Sigmoid colon (tissue), 7 donors: Measurements from ENCODE around the gene RGL4. TPM values are rescaled to one million over a fixed set of nuclear protein-coding genes. Genes with fewer than 3 reads are reported as not detected.

ENCODE experiments used
- DNase-seq: peaks from one replicate; pipeline ENCODE4 v3.0.0-alpha.2; 2019
- H3K27ac ChIP-seq, 4 donors: fragments of 200-600 bp; sonication (generic); one replicate each; pipeline ENCODE4 v1.5.1; 2016 to 2019; ENCODE audit warnings: mild to moderate bottlenecking in 1 of 4
- H3K27me3 ChIP-seq, 3 donors: fragments of 200-600 bp; sonication (generic); one replicate each; pipeline ENCODE4 v1.5.1; 2019; ENCODE audit warnings: mild to moderate bottlenecking in 1 of 3
- H3K36me3 ChIP-seq, 4 donors: fragments of 200-600 bp; sonication (generic); one replicate each; pipeline ENCODE4 v1.5.1; 2016 to 2019
- H3K4me1 ChIP-seq, 4 donors: fragments of 200-600 bp; sonication (generic); one replicate each; pipeline ENCODE4 v1.5.1; 2017 to 2019
- H3K4me3 ChIP-seq, 4 donors: fragments of 200-600 bp; sonication (generic); one replicate each; pipeline ENCODE4 v1.5.1; 2017 to 2019; ENCODE audit warnings: mild to moderate bottlenecking in 2 of 4, moderate library complexity in 1 of 4
- H3K9me3 ChIP-seq, 4 donors: fragments of 200-600 bp in 3 of 4; sonication (generic) in 3 of 4; one replicate each; pipeline versions ENCODE4 v1.5.1 to v1.6.1; 2013 to 2019
- CTCF ChIP-seq, 4 experiments: fragments of 450-650 bp in 3 of 4; fragments of 200-600 bp in 1 of 4; IDR thresholded peaks; one replicate each; pipeline ENCODE4 v1.5.1; 2016 to 2019; ENCODE audit warnings: antibody characterized with exemption in 4 of 4, mild to moderate bottlenecking in 3 of 4, moderate library complexity in 2 of 4
- EP300 ChIP-seq, 4 donors: sonication (generic); formaldehyde crosslinking; IDR thresholded peaks; one replicate each; pipeline ENCODE4 v1.6.1; 2017; ENCODE audit warnings: antibody characterized with exemption in 4 of 4
- POLR2A ChIP-seq, 2 donors: fragments of 450-650 bp; IDR thresholded peaks; one replicate each; pipeline ENCODE4 v1.6.1; 2016; ENCODE audit warnings: antibody characterized with exemption in 2 of 2, mild to moderate bottlenecking in 2 of 2, moderate library complexity in 2 of 2
- POLR2AphosphoS5 ChIP-seq, 4 donors: sonication (generic); formaldehyde crosslinking; IDR thresholded peaks; one replicate each; pipeline ENCODE4 v1.6.1; 2017; ENCODE audit warnings: antibody characterized with exemption in 4 of 4
- WGBS, 2 donors: extraction: QIAGEN DNeasy Blood & Tissue Kit; methylation state at CpG; one replicate each; pipeline ENCODE4 v1.1.7; 2013; 5-methylcytosine and 5-hydroxymethylcytosine counted together
- intact Hi-C: fragments of 100-400 bp; cut with DNase I; formaldehyde crosslinking; loops from one replicate; pipeline ENCODE4 v1.15.1; 2023
- polyA plus RNA-seq, 3 donors: library from polyadenylated mRNA; stranded (reverse); fragments of 200-250 nt; gene quantifications; one replicate each; pipeline ENCODE4 v1.2.3, GENCODE V29; 2013
- total RNA-seq, 4 donors: library from RNA; depleted of rRNA; stranded (reverse); fragments of >200 nt; gene quantifications; one replicate each; pipeline ENCODE4 v1.1.0, GENCODE V29; 2016
- donor health status: healthy with polysubstance abuse.
- donor health status: Bipolar disorder and iron deficiency.
- donor health status: healthy.

RGL4 gene
- total and polyA plus RNA-seq, 7 donors = 1.8 to 3.2 (median 2.8) TPM; not detected in 4

- H3K4me3 ChIP-seq = no peak overlapping the region
- TF ChIP-seq POLR2A (IDR thresholded peaks at IDR 0.05) (no peak), CTCF (IDR thresholded peaks at IDR 0.05) (no peak), EP300 (IDR thresholded peaks at IDR 0.05) (no peak), POLR2AphosphoS5 (IDR thresholded peaks at IDR 0.05) (no peak)
- H3K4me1 ChIP-seq = no peaks in the 10 kb centered on the region
- no peak overlapping the region for H3K27ac ChIP-seq
- intact Hi-C loops = no loop called here
- H3K36me3 ChIP-seq = peaks cover 0 to 95% (median 32%) of the 10 kb centered on the region in 4 donors
- 65 to 89% methylated on average over 3 of the region's 3 CpGs for WGBS, 2 donors
- no peaks in the 10 kb centered on the region for H3K27me3 ChIP-seq
- no peak for DNase-seq
- no peaks in the 10 kb centered on the region for H3K9me3 ChIP-seq
Observed at GRCh38 chr22:23705358-23705757, 14.5 kb downstream of the RGL4 start.

DNA sequence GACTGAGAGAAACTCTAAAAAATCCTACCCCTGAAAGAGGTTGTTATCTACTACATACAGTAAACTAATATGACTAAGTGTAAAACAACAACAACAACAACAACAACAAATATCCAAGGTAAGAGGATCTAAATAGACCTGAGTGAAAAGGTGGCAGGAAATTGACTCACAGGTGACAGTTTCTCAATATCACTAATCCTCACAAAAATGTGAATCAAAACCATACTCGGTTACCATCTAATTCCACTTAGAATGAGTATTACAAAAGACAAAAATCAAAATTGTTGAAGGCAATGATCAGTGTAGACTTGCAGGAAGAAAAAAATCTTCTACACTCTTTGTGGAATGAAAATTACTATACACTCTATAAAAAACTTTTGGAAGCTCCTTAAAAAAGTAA is 17.5 kb downstream of the RGL4 start:
- intact Hi-C loops = no loop called here
- Histone ChIP-seq H3K4me3 (no peak overlapping the region), H3K27me3 (no peaks in the 10 kb centered on the region), H3K9me3 (no peaks in the 10 kb centered on the region), H3K36me3 (peaks cover 0 to 100% (median 42%) of the 10 kb centered on the region in 4 donors), H3K27ac (no peak overlapping the region), H3K4me1 (no peaks in the 10 kb centered on the region)
- no peak for TF ChIP-seq CTCF (IDR thresholded peaks at IDR 0.05)
- no peak for TF ChIP-seq POLR2AphosphoS5 (IDR thresholded peaks at IDR 0.05)
- TF ChIP-seq POLR2A (IDR thresholded peaks at IDR 0.05) = no peak
- TF ChIP-seq EP300 (IDR thresholded peaks at IDR 0.05) = no peak
- no peak for DNase-seq
- WGBS, 2 donors = 73 to 87% methylated on average over 1 of the region's 1 CpG

DNA sequence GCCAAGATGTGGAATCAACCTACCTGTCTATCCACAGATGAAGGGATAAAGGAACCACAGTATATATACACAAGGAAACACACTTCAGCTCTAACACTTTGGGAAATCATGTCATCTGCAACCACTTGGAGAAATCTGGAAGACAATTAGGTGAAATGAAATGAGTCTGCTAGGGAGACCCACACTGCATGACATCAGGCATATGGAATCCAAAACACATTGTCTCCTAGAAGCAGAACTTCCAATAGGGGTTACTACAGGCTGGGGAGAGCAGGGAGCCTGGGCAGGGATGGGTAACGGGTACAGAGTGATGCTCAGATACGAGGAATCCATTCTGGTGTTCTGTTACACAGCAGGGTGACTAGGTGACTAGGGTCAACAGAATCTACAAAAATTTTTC is 18.3 kb downstream of the RGL4 start:
- Histone ChIP-seq H3K4me1 (no peaks in the 10 kb centered on the region), H3K36me3 (peaks cover 0 to 100% (median 47%) of the 10 kb centered on the region in 4 donors), H3K4me3 (no peak overlapping the region), H3K27ac (no peak overlapping the region), H3K9me3 (no peaks in the 10 kb centered on the region), H3K27me3 (no peaks in the 10 kb centered on the region)
- WGBS, 2 donors = 90 to 93% methylated on average over 2 of the region's 2 CpGs
- DNase-seq = no peak
- intact Hi-C loops = no loop called here
- no peak for TF ChIP-seq POLR2A (IDR thresholded peaks at IDR 0.05)
- TF ChIP-seq CTCF (IDR thresholded peaks at IDR 0.05) = no peak
- no peak for TF ChIP-seq POLR2AphosphoS5 (IDR thresholded peaks at IDR 0.05)
- no peak for TF ChIP-seq EP300 (IDR thresholded peaks at IDR 0.05)

DNA sequence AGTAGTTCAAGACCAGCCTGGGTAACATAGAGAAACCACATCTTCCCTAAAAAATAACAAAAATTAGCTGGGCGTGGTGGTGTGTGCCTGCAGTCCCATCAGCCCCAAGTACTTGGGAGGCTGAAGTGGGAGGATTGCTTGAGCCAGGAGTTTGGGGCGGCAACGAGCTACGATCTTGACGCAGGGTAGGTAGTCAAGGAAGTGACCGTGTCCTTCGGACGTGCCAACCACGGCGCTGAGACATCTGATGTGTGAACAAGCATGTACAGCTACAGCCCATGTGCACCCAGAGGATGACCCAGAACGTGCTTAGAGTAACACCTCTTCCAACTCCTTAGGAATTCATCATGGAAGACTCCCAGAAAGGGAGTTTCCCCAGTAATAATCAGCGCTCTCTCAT is 21.4 kb downstream of the RGL4 start:
- Histone ChIP-seq H3K4me3 (no peak overlapping the region), H3K36me3 (peaks cover 0 to 75% (median 38%) of the 10 kb centered on the region in 4 donors)
- WGBS, 2 donors = 95 to 96% methylated on average over 12 of the region's 12 CpGs

More for the DNA sequence above, 21.4 kb downstream of the RGL4 start:
- no peak for DNase-seq
- H3K9me3 ChIP-seq = no peaks in the 10 kb centered on the region
- H3K27me3 ChIP-seq = no peaks in the 10 kb centered on the region
- no peak for TF ChIP-seq EP300 (IDR thresholded peaks at IDR 0.05)
- TF ChIP-seq CTCF (IDR thresholded peaks at IDR 0.05) = no peak
- no peak for TF ChIP-seq POLR2AphosphoS5 (IDR thresholded peaks at IDR 0.05)
- no peak for TF ChIP-seq POLR2A (IDR thresholded peaks at IDR 0.05)
- peaks cover 0 to 17% (median 10%) of the 10 kb centered on the region in 4 donors for H3K4me1 ChIP-seq
- intact Hi-C loops = no loop called here
- H3K27ac ChIP-seq = no peak overlapping the region
